ENCODE results near the gene CLEC4G.

GRCh38 chr19:7756258-7756657 lies 24.3 kb upstream of the CLEC4G start:
- TF ChIP-seq POLR2A (IDR thresholded peaks at IDR 0.05) (no peak), CTCF (IDR thresholded peaks at IDR 0.05) (no peak)
